SU-DHL-6 (cell line): ENCODE measurements around the gene PPP1R7.

Experiments
- CTCF ChIP-seq: fragments of 200-600 bp; sonication (generic); IDR thresholded peaks from one replicate; pipeline ENCODE4 v1.5.1; 2017; ENCODE audit warnings: antibody characterized with exemption, mild to moderate bottlenecking, low read length, moderate library complexity; ENCODE audit not compliant: insufficient read depth, poor library complexity, severe bottlenecking
- EZH2phosphoT487 ChIP-seq: fragments of 200-600 bp; sonication (generic), shearing (Covaris generic); conservative IDR thresholded peaks from 2 replicates; pipeline ENCODE4 v1.6.1; 2018; ENCODE audit warnings: mild to moderate bottlenecking, antibody characterized with exemption, low read length, moderate library complexity, mixed read lengths

- TF ChIP-seq CTCF (no peak), EZH2phosphoT487 (no peak)
Measured at GRCh38 chr2:241110089-241110606, 40.1 kb upstream of the PPP1R7 start.
